HepG2 (cell line): ENCODE data around the gene REEP6. TPM values are rescaled to one million over a fixed set of nuclear protein-coding genes. Genes with fewer than 3 reads are reported as not detected.

Experiments used
- ATAC-seq: fragments of 200-7000 bp; cut with Tn5 transposase; 3 replicates; pipeline ENCODE4 v1.9.1; 2020; ENCODE audit warnings: mild to moderate bottlenecking, moderate library complexity
- BruUV-seq: library from RNA; stranded (reverse); fragments of 400-500 nt; replicated peaks from 2 replicates; lab custom pipeline; 2021; lab: Mats Ljungman, UMichigan
- CTCF ChIA-PET: fragments of 300-600 bp; formaldehyde crosslinking; extraction: SDS; loops from one replicate; lab custom pipeline; 2021; ENCODE audit warnings: low total read pairs, inconsistent platforms, low intra/inter-chr PET ratio; lab: Yijun Ruan, JAX
- POLR2A ChIA-PET: fragments of 350-600 bp; sonication (Branson Sonifier 250); formaldehyde crosslinking; loops from one replicate; lab custom pipeline; 2020; ENCODE audit warnings: antibody characterized with exemption, inconsistent platforms; lab: Yijun Ruan, JAX
- DNase-seq: peaks from one replicate; pipeline ENCODE4 v3.0.0-alpha.2; 2015; ENCODE audit warnings: low spot score
- FAIRE-seq: peaks from 3 replicates; lab custom pipeline; 2011; peaks lifted over from hg19 to GRCh38; lab: Jason Lieb, UNC
- H2AFZ ChIP-seq: one replicate; pipeline ENCODE4 v1.6.1; 2011; ENCODE audit warnings: low read length, inconsistent platforms
- H3K27ac ChIP-seq: fragments of 300-600 bp; 3 replicates; pipeline ENCODE4 v1.8.0; 2011; ENCODE audit warnings: mixed run types, mild to moderate bottlenecking, mixed read lengths, low read length, inconsistent platforms; ENCODE audit not compliant: insufficient read depth; ENCODE audit errors: extremely low read length
- H3K27me3 ChIP-seq, 2 experiments: fragments of 200-600 bp in 1 of 2; 2 replicates in 1 of 2; 3 replicates in 1 of 2; pipeline versions ENCODE4 v1.6.0 to v1.8.0; 2011; ENCODE audit warnings: low read length in 2 of 2, mild to moderate bottlenecking in 2 of 2, moderate library complexity in 2 of 2, inconsistent platforms in 1 of 2; ENCODE audit not compliant: insufficient read depth in 2 of 2, control insufficient read depth in 1 of 2
- H3K36me3 ChIP-seq, 2 experiments: fragments of 200-600 bp in 1 of 2; replicated peaks in 1 of 2; 2 replicates in 1 of 2; 3 replicates in 1 of 2; pipeline versions ENCODE4 v1.5.1 to v1.8.0; 2011; ENCODE audit warnings: low read length in 2 of 2, inconsistent platforms in 1 of 2; ENCODE audit not compliant: insufficient read depth in 2 of 2, control insufficient read depth in 1 of 2
- H3K4me1 ChIP-seq: 2 replicates; pipeline ENCODE4 v1.5.1; 2012; ENCODE audit warnings: low read length, inconsistent platforms; ENCODE audit not compliant: insufficient read depth
- H3K4me2 ChIP-seq: 2 replicates; pipeline ENCODE4 v1.6.0; 2011; ENCODE audit warnings: low read depth, low read length, inconsistent platforms
- H3K4me3 ChIP-seq, 3 experiments: fragments of 200-600 bp in 1 of 3; sonication (generic), shearing (Covaris generic) in 1 of 3; replicated peaks in 1 of 3; 2 replicates each; pipeline ENCODE4 v1.5.1; 2011 to 2016; ENCODE audit warnings: low read length in 3 of 3, inconsistent platforms in 2 of 3, low read depth in 2 of 3, mild to moderate bottlenecking in 2 of 3, control low read depth in 1 of 3, mixed read lengths in 1 of 3; ENCODE audit not compliant: insufficient read depth in 1 of 3
- H3K79me2 ChIP-seq: one replicate; pipeline ENCODE4 v1.6.1; 2011; ENCODE audit warnings: low read length, inconsistent platforms; ENCODE audit not compliant: insufficient read depth
- H3K9ac ChIP-seq: 2 replicates; pipeline ENCODE4 v1.6.0; 2011; ENCODE audit warnings: mild to moderate bottlenecking, low read depth, low read length, inconsistent platforms; ENCODE audit not compliant: insufficient read depth
- H3K9me3 ChIP-seq: 2 replicates; pipeline ENCODE4 v1.5.1; 2012; ENCODE audit warnings: mild to moderate bottlenecking, low read length
- H4K20me1 ChIP-seq: 2 replicates; pipeline ENCODE4 v1.6.0; 2011; ENCODE audit warnings: inconsistent platforms, mild to moderate bottlenecking, low read length, moderate library complexity; ENCODE audit not compliant: insufficient read depth
- ATF7-NPFF ChIP-seq: sonication (generic); formaldehyde crosslinking; IDR thresholded peaks from 2 replicates; pipeline ENCODE4 v1.8.1; 2023; ENCODE audit warnings: mild to moderate bottlenecking, low read depth, missing genetic modification reagents, moderate library complexity
- EP300 ChIP-seq, 3 experiments: sonication (generic) in 1 of 3; formaldehyde crosslinking in 1 of 3; IDR thresholded peaks; 2 replicates each; pipeline versions ENCODE4 v1.5.1 to v1.6.1; 2011 to 2020; ENCODE audit warnings: low read depth in 2 of 3, low read length in 2 of 3, borderline replicate concordance in 1 of 3, improper control_type of control experiment in 1 of 3, mild to moderate bottlenecking in 1 of 3, missing genetic modification reagents in 1 of 3, moderate library complexity in 1 of 3
- FIP1L1 ChIP-seq: fragments of 200-400 bp; formaldehyde crosslinking; IDR thresholded peaks from 2 replicates; pipeline ENCODE4 v1.6.1; 2018; ENCODE audit warnings: low read depth, mild to moderate bottlenecking, low read length, moderate library complexity, borderline replicate concordance; ENCODE audit not compliant: insufficient read depth
- FOXA3 ChIP-seq: IDR thresholded peaks from 2 replicates; pipeline ENCODE4 v1.6.1; 2016; ENCODE audit warnings: missing genetic modification reagents, missing compliant biosample characterization
- HNRNPL ChIP-seq: fragments of 200-400 bp; formaldehyde crosslinking; IDR thresholded peaks from 2 replicates; pipeline ENCODE4 v1.6.1; 2017; ENCODE audit warnings: mild to moderate bottlenecking, low read depth, low read length
- KAT2B ChIP-seq: fragments of 150-350 bp; IDR thresholded peaks from 2 replicates; pipeline ENCODE4 v1.6.1; 2014; ENCODE audit warnings: low read depth, low read length, borderline replicate concordance
- NCOA2 ChIP-seq: sonication (generic); formaldehyde crosslinking; IDR thresholded peaks from 2 replicates; pipeline ENCODE4 v1.8.0; 2022; ENCODE audit warnings: inconsistent platforms
- SP140L ChIP-seq: sonication (generic); formaldehyde crosslinking; IDR thresholded peaks from 2 replicates; pipeline ENCODE4 v1.4.0; 2020; ENCODE audit warnings: missing genetic modification reagents, borderline replicate concordance
- THAP11 ChIP-seq: IDR thresholded peaks from 2 replicates; pipeline ENCODE4 v1.6.1; 2016; ENCODE audit warnings: missing biosample characterization, missing genetic modification reagents
- ZNF224 ChIP-seq: sonication (generic); formaldehyde crosslinking; IDR thresholded peaks from 2 replicates; pipeline ENCODE4 v1.5.0; 2020; ENCODE audit warnings: mild to moderate bottlenecking, missing genetic modification reagents
- ZNF607 ChIP-seq: sonication (generic); formaldehyde crosslinking; IDR thresholded peaks from 2 replicates; pipeline ENCODE4 v1.5.1; 2020; ENCODE audit warnings: missing genetic modification reagents, mild to moderate bottlenecking, borderline replicate concordance
- ZNF777 ChIP-seq: sonication (generic); formaldehyde crosslinking; IDR thresholded peaks from 2 replicates; pipeline ENCODE4 v1.4.0; 2020; ENCODE audit warnings: missing genetic modification reagents
- WGBS: methylation state at CpG from one replicate; pipeline ENCODE4 v1.1.6; 2017; ENCODE audit warnings: low lambda C conversion rate; 5-methylcytosine and 5-hydroxymethylcytosine counted together
- in situ Hi-C: cut with HindIII; loops from 2 replicates; pipeline ENCODE4 v1.10.0; 2017; ENCODE audit warnings: low pct_unique_long_range_greater_than_20kb; ENCODE audit not compliant: extremely low pct_ligation_motif_present
- intact Hi-C: fragments of 100-400 bp; cut with micrococcal nuclease; formaldehyde crosslinking; loops from one replicate; pipeline ENCODE4 v1.10.0; 2022; ENCODE audit not compliant: unreplicated experiment
- polyA plus RNA-seq, 8 experiments: library from polyadenylated mRNA; depleted of rRNA in 3 of 8; stranded (reverse) in 7 of 8; unstranded in 1 of 8; fragments of >200 nt; fragmentation: Illumina TruSeq in 4 of 8; extraction: Trizol in 4 of 8; gene quantifications; 2 replicates each; pipeline versions ENCODE4 v1.2.1 to v1.2.3, GENCODE V29; 2011 to 2016; ENCODE audit warnings: low read depth in 4 of 8, missing spikeins in 1 of 8, mixed read lengths in 1 of 8; ENCODE audit not compliant: insufficient read depth in 1 of 8
- total RNA-seq, 5 experiments: library from RNA; depleted of rRNA; stranded (reverse); fragments of >200 nt; fragmentation: Illumina TruSeq; extraction: Trizol; gene quantifications; 2 replicates each; pipeline ENCODE4 v1.2.3, GENCODE V29; 2016; ENCODE audit warnings: low read depth in 1 of 5
- TF ChIP-seq, protein P1 (sequence below): sonication (generic); formaldehyde crosslinking; IDR thresholded peaks from 2 replicates; pipeline ENCODE4 v1.4.0; 2020; ENCODE audit warnings: low read depth, mild to moderate bottlenecking, missing genetic modification reagents
- TF ChIP-seq, protein P2 (sequence below): sonication (generic); formaldehyde crosslinking; IDR thresholded peaks from 2 replicates; pipeline ENCODE4 v1.4.0; 2020; ENCODE audit warnings: missing genetic modification reagents
- TF ChIP-seq, protein P3 (sequence below): sonication (generic); formaldehyde crosslinking; IDR thresholded peaks from 2 replicates; pipeline ENCODE4 v1.4.0; 2020; ENCODE audit warnings: missing genetic modification reagents

The REEP6 gene
- total and polyA plus RNA-seq, 2 of the 13 experiments (the other 11 are each of a cell fraction or from before 2014, with no cell fraction given) = 10.0 to 28.8 TPM

DNA sequence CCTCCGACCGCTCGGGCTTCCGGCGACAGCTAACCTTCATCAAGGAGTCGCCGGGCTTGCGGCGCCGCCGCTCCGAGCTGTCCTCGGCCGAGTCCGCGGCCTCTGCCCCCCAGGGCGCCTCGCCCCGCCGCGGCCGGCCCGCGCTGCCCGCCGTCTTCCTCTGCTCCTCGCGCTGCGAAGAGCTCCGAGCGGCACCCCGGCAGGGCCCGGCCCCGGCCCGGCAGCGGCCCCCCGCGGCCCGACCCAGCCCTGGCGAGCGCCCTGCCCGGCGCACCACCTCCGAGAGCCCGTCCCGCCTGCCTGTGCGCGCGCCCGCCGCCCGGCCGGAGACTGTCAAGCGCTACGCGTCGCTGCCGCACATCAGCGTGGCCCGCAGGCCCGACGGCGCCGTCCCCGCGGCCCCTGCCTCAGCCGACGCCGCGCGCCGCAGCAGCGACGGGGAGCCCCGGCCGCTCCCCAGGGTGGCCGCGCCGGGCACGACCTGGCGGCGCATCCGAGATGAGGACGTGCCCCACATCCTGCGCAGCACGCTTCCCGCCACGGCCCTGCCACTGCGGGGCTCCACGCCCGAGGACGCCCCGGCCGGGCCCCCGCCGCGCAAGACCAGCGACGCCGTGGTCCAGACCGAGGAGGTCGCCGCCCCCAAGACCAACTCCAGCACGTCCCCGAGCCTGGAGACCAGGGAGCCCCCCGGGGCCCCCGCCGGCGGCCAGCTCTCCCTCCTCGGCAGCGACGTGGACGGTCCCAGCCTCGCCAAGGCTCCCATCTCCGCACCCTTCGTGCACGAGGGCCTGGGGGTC lies 21.5 kb upstream of the REEP6 start:
- no peaks in the 10 kb centered on the region for H3K27me3 ChIP-seq
- H3K36me3 ChIP-seq = no peaks in the 10 kb centered on the region; a peak in 1 of 5 replicates
- ChIA-PET POLR2A (interaction anchor here (0.7 to 3.6 kb wide), 5 partner anchors 14 to 201 kb away, joined by 3 to 19 read pairs (median 3); partner anchors contain the start of genes CIRBP, PCSK4 and REEP6), CTCF (no interaction called here)
- H3K4me3 ChIP-seq = peak overlapping the region; percentile 45 to 69 (median 55); a peak in 4 of 6 replicates
- no peak for FAIRE-seq
- ATAC-seq = peak; percentile 28
- peak overlapping the region; percentile 76 for H3K4me2 ChIP-seq
- intact Hi-C loops (no loop called here), in situ Hi-C loops (no loop called here)
- H3K79me2 ChIP-seq = no peaks in the 10 kb centered on the region
- H2AFZ ChIP-seq = no peak overlapping the region
- no peaks in the 10 kb centered on the region for H3K9me3 ChIP-seq
- BruUV-seq = no TSS peak
- no peak overlapping the region for H3K27ac ChIP-seq
- H4K20me1 ChIP-seq = peaks cover 12% of the 10 kb centered on the region
- DNase-seq = no peak
- no CpG with 5 or more reads among the region's 117 CpGs for WGBS
- peaks cover 25% of the 10 kb centered on the region for H3K4me1 ChIP-seq
- peak overlapping the region; percentile 43; the same call in 1 of the 2 replicates for H3K9ac ChIP-seq
- TF ChIP-seq, protein P1, sequence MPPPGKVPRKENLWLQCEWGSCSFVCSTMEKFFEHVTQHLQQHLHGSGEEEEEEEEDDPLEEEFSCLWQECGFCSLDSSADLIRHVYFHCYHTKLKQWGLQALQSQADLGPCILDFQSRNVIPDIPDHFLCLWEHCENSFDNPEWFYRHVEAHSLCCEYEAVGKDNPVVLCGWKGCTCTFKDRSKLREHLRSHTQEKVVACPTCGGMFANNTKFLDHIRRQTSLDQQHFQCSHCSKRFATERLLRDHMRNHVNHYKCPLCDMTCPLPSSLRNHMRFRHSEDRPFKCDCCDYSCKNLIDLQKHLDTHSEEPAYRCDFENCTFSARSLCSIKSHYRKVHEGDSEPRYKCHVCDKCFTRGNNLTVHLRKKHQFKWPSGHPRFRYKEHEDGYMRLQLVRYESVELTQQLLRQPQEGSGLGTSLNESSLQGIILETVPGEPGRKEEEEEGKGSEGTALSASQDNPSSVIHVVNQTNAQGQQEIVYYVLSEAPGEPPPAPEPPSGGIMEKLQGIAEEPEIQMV = peak; percentile 53; the same call in 1 of the 2 replicates
- TF ChIP-seq ATF7-NPFF (CRISPR knock-in tag) (0 out of 2 replicates have a peak, but pooled peaks have one; percentile 21), SP140L (no peak), ZNF777 (CRISPR knock-in tag) (peak; percentile 92), HNRNPL (no peak), FIP1L1 (no peak), KAT2B (no peak), ZNF224 (CRISPR knock-in tag) (no peak), EP300 (IDR thresholded peaks at IDR 0.05; ENCODE audit: low read depth in 2 of 2, low read length in 2 of 2) (no peak), EP300 (CRISPR knock-in tag; IDR thresholded peaks at IDR 0.05; ENCODE audit: borderline replicate concordance) (no peak), NCOA2 (CRISPR knock-in tag) (no peak), ZNF607 (peak; percentile 54; the same call in 1 of the 2 replicates), FOXA3 (CRISPR knock-in tag) (no peak), THAP11 (CRISPR knock-in tag) (no peak)
- TF ChIP-seq, protein P2, sequence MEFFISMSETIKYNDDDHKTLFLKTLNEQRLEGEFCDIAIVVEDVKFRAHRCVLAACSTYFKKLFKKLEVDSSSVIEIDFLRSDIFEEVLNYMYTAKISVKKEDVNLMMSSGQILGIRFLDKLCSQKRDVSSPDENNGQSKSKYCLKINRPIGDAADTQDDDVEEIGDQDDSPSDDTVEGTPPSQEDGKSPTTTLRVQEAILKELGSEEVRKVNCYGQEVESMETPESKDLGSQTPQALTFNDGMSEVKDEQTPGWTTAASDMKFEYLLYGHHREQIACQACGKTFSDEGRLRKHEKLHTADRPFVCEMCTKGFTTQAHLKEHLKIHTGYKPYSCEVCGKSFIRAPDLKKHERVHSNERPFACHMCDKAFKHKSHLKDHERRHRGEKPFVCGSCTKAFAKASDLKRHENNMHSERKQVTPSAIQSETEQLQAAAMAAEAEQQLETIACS = peak; percentile 77
- TF ChIP-seq, protein P3, sequence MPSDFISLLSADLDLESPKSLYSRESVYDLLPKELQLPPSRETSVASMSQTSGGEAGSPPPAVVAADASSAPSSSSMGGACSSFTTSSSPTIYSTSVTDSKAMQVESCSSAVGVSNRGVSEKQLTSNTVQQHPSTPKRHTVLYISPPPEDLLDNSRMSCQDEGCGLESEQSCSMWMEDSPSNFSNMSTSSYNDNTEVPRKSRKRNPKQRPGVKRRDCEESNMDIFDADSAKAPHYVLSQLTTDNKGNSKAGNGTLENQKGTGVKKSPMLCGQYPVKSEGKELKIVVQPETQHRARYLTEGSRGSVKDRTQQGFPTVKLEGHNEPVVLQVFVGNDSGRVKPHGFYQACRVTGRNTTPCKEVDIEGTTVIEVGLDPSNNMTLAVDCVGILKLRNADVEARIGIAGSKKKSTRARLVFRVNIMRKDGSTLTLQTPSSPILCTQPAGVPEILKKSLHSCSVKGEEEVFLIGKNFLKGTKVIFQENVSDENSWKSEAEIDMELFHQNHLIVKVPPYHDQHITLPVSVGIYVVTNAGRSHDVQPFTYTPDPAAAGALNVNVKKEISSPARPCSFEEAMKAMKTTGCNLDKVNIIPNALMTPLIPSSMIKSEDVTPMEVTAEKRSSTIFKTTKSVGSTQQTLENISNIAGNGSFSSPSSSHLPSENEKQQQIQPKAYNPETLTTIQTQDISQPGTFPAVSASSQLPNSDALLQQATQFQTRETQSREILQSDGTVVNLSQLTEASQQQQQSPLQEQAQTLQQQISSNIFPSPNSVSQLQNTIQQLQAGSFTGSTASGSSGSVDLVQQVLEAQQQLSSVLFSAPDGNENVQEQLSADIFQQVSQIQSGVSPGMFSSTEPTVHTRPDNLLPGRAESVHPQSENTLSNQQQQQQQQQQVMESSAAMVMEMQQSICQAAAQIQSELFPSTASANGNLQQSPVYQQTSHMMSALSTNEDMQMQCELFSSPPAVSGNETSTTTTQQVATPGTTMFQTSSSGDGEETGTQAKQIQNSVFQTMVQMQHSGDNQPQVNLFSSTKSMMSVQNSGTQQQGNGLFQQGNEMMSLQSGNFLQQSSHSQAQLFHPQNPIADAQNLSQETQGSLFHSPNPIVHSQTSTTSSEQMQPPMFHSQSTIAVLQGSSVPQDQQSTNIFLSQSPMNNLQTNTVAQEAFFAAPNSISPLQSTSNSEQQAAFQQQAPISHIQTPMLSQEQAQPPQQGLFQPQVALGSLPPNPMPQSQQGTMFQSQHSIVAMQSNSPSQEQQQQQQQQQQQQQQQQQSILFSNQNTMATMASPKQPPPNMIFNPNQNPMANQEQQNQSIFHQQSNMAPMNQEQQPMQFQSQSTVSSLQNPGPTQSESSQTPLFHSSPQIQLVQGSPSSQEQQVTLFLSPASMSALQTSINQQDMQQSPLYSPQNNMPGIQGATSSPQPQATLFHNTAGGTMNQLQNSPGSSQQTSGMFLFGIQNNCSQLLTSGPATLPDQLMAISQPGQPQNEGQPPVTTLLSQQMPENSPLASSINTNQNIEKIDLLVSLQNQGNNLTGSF (CRISPR knock-in tag) = no peak
